K562 (cell line): ENCODE data around the gene DCP1B. TPM values are rescaled to one million over a fixed set of nuclear protein-coding genes. Genes with fewer than 3 reads are reported as not detected.

Experiments used
- ATAC-seq: fragments of 200-7000 bp; cut with Tn5 transposase; 3 replicates; pipeline ENCODE4 v1.9.1; 2020; ENCODE audit warnings: moderate library complexity
- BruUV-seq: library from RNA; stranded (reverse); fragments of 400-500 nt; replicated peaks from 2 replicates; lab custom pipeline; 2021; lab: Mats Ljungman, UMichigan
- CTCF ChIA-PET: fragments of 300-600 bp; formaldehyde crosslinking; extraction: SDS; loops from one replicate; lab custom pipeline; 2021; ENCODE audit warnings: low intra/inter-chr PET ratio; lab: Yijun Ruan, JAX
- POLR2A ChIA-PET: fragments of 300-600, 350-650 bp; sonication (Branson Sonifier 250); formaldehyde crosslinking; extraction: SDS; loops from one replicate; lab custom pipeline; 2021; ENCODE audit warnings: antibody characterized with exemption, inconsistent platforms; lab: Yijun Ruan, JAX
- DNase-seq, 4 experiments: peaks; one replicate each; pipeline versions ENCODE4 v3.0.0 to v3.0.0-alpha.2; 2011 to 2018; ENCODE audit warnings: low spot score in 3 of 4, mixed read lengths in 3 of 4; ENCODE audit errors: extremely low read depth in 1 of 4
- FAIRE-seq: peaks from 2 replicates; lab custom pipeline; 2011; peaks lifted over from hg19 to GRCh38; lab: Jason Lieb, UNC
- H2AFZ ChIP-seq: 2 replicates; pipeline ENCODE4 v1.6.0; 2011; ENCODE audit warnings: low read depth, low read length, control low read depth, inconsistent platforms
- H3K27ac ChIP-seq: fragments of 200-600 bp; 3 replicates; pipeline ENCODE4 v1.8.0; 2011; ENCODE audit warnings: low read depth, mild to moderate bottlenecking, control low read depth, inconsistent platforms, low read length, moderate library complexity, mixed read lengths; ENCODE audit errors: extremely low read depth
- H3K27me3 ChIP-seq, 2 experiments: fragments of 300-600 bp in 1 of 2; 2 replicates in 1 of 2; 3 replicates in 1 of 2; pipeline versions ENCODE4 v1.6.0 to v1.8.0; 2011; ENCODE audit warnings: inconsistent platforms in 2 of 2, low read length in 2 of 2, mild to moderate bottlenecking in 1 of 2, mixed read lengths in 1 of 2, moderate library complexity in 1 of 2; ENCODE audit not compliant: control insufficient read depth in 2 of 2, insufficient read depth in 2 of 2
- H3K36me3 ChIP-seq: fragments of 300-600 bp; 3 replicates; pipeline ENCODE4 v1.8.0; 2011; ENCODE audit warnings: mild to moderate bottlenecking, low read length, inconsistent platforms; ENCODE audit not compliant: control insufficient read depth, insufficient read depth
- H3K4me1 ChIP-seq, 2 experiments: fragments of 200-600 bp in 1 of 2; replicated peaks in 1 of 2; 2 replicates in 1 of 2; 3 replicates in 1 of 2; pipeline versions ENCODE4 v1.5.1 to v1.8.0; 2011; ENCODE audit warnings: inconsistent platforms in 2 of 2, low read length in 2 of 2, mild to moderate bottlenecking in 1 of 2, mixed read lengths in 1 of 2, moderate library complexity in 1 of 2; ENCODE audit not compliant: control insufficient read depth in 2 of 2, insufficient read depth in 2 of 2
- H3K4me2 ChIP-seq: 2 replicates; pipeline ENCODE4 v1.6.1; 2011; ENCODE audit warnings: low read length, control low read depth, inconsistent platforms, mixed read lengths; ENCODE audit not compliant: insufficient read depth
- H3K4me3 ChIP-seq: fragments of 200-600 bp; sonication (generic), shearing (Covaris generic); 2 replicates; pipeline ENCODE4 v1.5.1; 2016; ENCODE audit warnings: control low read depth, inconsistent platforms
- H3K79me2 ChIP-seq: fragments of 200-600 bp; 3 replicates; pipeline ENCODE4 v1.8.0; 2011; ENCODE audit warnings: low read length, inconsistent platforms; ENCODE audit not compliant: control insufficient read depth, insufficient read depth
- H3K9ac ChIP-seq, 2 experiments: 2 replicates each; pipeline versions ENCODE4 v1.6.0 to v1.6.1; 2011; ENCODE audit warnings: low read depth in 2 of 2, low read length in 2 of 2, control low read depth in 1 of 2, inconsistent platforms in 1 of 2, mild to moderate bottlenecking in 1 of 2, mixed read lengths in 1 of 2; ENCODE audit not compliant: insufficient read depth in 1 of 2
- H3K9me1 ChIP-seq: one replicate; pipeline ENCODE4 v1.6.0; 2011; ENCODE audit warnings: inconsistent platforms, mild to moderate bottlenecking, low read length, moderate library complexity; ENCODE audit not compliant: control insufficient read depth, insufficient read depth
- H3K9me3 ChIP-seq: replicated peaks from 2 replicates; pipeline ENCODE4 v1.5.1; 2011; ENCODE audit warnings: low read depth, low read length, inconsistent platforms; ENCODE audit not compliant: control insufficient read depth, insufficient read depth
- H4K20me1 ChIP-seq: replicated peaks from 2 replicates; pipeline ENCODE4 v1.6.1; 2011; ENCODE audit warnings: low read length, inconsistent platforms, mixed read lengths; ENCODE audit not compliant: control insufficient read depth, insufficient read depth
- PCBP1 ChIP-seq: fragments of 200-400 bp; formaldehyde crosslinking; IDR thresholded peaks from 2 replicates; pipeline ENCODE4 v1.6.1; 2018; ENCODE audit warnings: mild to moderate bottlenecking, low read depth, low read length; ENCODE audit not compliant: poor library complexity, severe bottlenecking
- PRMT5 ChIP-seq: sonication (generic); formaldehyde crosslinking; IDR thresholded peaks from 2 replicates; pipeline ENCODE4 v1.5.0; 2020; ENCODE audit warnings: missing genetic modification reagents
- SMARCC2 ChIP-seq: fragments of 450-650 bp; IDR thresholded peaks from 2 replicates; pipeline ENCODE4 v1.6.1; 2017; ENCODE audit warnings: antibody characterized with exemption, moderate library complexity, mild to moderate bottlenecking, low read depth
- XRCC4 ChIP-seq: IDR thresholded peaks from one replicate; pipeline ENCODE4 v1.6.1; 2011; ENCODE audit not compliant: insufficient read depth, insufficient read length; ENCODE audit errors: extremely low read depth
- ZNF24 ChIP-seq: fragments of 450-650 bp; IDR thresholded peaks from 2 replicates; pipeline ENCODE4 v1.6.1; 2016
- WGBS: fragments of 100-300 bp; shearing (Covaris generic); methylation state at CpG from one replicate; pipeline ENCODE4 v1.1.6; 2016; ENCODE audit warnings: low coverage, mixed read lengths; ENCODE audit not compliant: insufficient coverage; ENCODE audit errors: missing lambda C conversion rate; 5-methylcytosine and 5-hydroxymethylcytosine counted together
- in situ Hi-C: fragments of 300-500 bp; cut with MboI; formaldehyde crosslinking; loops from 4 replicates; pipeline ENCODE4 v1.15.0; 2018; ENCODE audit warnings: inconsistent platforms, mixed read lengths
- intact Hi-C: fragments of 100-400 bp; cut with micrococcal nuclease; formaldehyde crosslinking; loops from 2 replicates; pipeline ENCODE4 v1.14.2; 2022
- polyA plus RNA-seq, 8 experiments: library from polyadenylated mRNA; depleted of rRNA in 4 of 8; stranded (reverse) in 5 of 8; unstranded in 3 of 8; fragments of >200 nt; fragmentation: Nextera tagmentation in 2 of 8; fragmentation: Illumina TruSeq in 1 of 8; extraction: Ambion mirVana in 2 of 8; extraction: Trizol in 1 of 8; gene quantifications; 2 replicates each; pipeline versions ENCODE4 v1.2.1 to v1.2.3, GENCODE V29; 2011 to 2014; ENCODE audit warnings: inconsistent platforms in 1 of 8, missing spikeins in 1 of 8
- total RNA-seq, 7 experiments: library from RNA; depleted of rRNA in 6 of 7; stranded (reverse); fragments of >200 nt in 6 of 7; fragmentation: Illumina TruSeq in 2 of 7; extraction: Trizol in 2 of 7; gene quantifications; 2 replicates each; pipeline versions ENCODE4 v1.2.1 to v1.2.3, GENCODE V29; 2011 to 2021; ENCODE audit warnings: low replicate concordance in 1 of 7
- TF ChIP-seq, protein P1 (sequence below), 3 experiments: fragments of 200-800 bp in 1 of 3; fragments of 250-450 bp in 1 of 3; fragments of 450-650 bp in 1 of 3; sonication (Bioruptor Pico) in 1 of 3; sonication (Bioruptor generic) in 1 of 3; formaldehyde crosslinking in 1 of 3; IDR thresholded peaks; 2 replicates each; pipeline versions ENCODE4 v1.6.1 to v1.8.0; 2016 to 2022; ENCODE audit warnings: mild to moderate bottlenecking in 2 of 3, missing genetic modification characterization in 2 of 3, missing compliant biosample characterization in 1 of 3, moderate library complexity in 1 of 3
- TF ChIP-seq, protein P2 (sequence below): IDR thresholded peaks from 3 replicates; pipeline ENCODE4 v1.6.1; 2011; ENCODE audit warnings: borderline replicate concordance, mild to moderate bottlenecking, moderate library complexity; ENCODE audit not compliant: insufficient read length; ENCODE audit errors: extremely low read depth

DCP1B gene
- total and polyA plus RNA-seq, 9 of the 15 experiments (the other 6 are each of a cell fraction or from before 2014, with no cell fraction given) = 0.83 to 7.3 (median 3.4) TPM

DNA sequence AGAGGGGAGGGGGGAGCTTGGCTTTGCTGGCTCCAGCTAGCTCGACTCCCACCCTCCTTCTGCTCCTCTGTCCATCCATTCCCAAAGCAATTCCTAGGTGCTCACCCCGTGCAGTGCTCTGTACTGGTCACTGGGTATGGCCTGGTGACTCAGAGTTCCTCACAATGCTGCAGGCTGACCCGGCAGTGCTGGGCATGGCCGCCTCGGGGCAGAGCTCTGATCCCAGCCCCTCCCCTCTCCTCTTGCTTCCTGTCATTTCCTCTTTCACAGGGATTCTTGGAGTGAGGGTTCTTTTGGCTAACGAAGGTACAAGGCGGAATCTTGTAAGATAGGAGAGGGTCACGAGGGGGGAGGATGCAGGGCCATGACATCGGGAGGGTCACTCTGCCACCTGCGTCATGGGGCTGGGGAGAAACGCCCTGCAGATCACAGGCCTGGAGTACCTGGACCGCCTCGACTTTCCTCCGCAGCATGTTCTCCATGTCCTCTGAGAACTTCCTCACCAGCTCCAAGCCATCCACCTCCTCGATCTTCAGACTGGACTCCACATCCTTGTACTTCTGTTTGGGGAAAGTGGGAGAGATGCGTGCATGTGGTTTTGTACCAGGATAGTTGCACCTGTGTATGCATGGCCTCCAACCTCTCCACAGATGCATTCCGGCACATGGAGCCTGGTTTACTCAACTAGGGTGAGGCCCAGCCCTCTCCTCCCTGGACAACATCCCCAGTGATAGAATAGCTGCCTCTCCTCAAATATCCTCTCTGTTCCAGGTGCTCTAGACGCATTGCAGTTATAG is 91.5 kb downstream of the DCP1B start:
- H3K27me3 ChIP-seq = no peaks in the 10 kb centered on the region
- intact Hi-C loops = loop anchor here (10.0 kb wide), 1 partner anchor 98 kb away; no protein-coding TSS in a partner anchor
- no peaks in the 10 kb centered on the region for H3K9me3 ChIP-seq
- no peaks in the 10 kb centered on the region for H3K79me2 ChIP-seq
- POLR2A ChIA-PET = interaction anchor here (0.6 to 1.3 kb wide), 3 partner anchors 12 to 114 kb away, joined by 3 to 4 read pairs (median 3); no protein-coding TSS in a partner anchor
- CTCF ChIA-PET = no interaction called here
- H3K4me2 ChIP-seq = no peak overlapping the region
- H3K27ac ChIP-seq = no peak overlapping the region
- peaks cover 22 to 30% of the 10 kb centered on the region in 2 experiments; a peak in 4 of 5 replicates for H3K4me1 ChIP-seq
- H4K20me1 ChIP-seq = no peaks in the 10 kb centered on the region
- FAIRE-seq = no peak
- no peak for ATAC-seq
- TF ChIP-seq, protein P1, sequence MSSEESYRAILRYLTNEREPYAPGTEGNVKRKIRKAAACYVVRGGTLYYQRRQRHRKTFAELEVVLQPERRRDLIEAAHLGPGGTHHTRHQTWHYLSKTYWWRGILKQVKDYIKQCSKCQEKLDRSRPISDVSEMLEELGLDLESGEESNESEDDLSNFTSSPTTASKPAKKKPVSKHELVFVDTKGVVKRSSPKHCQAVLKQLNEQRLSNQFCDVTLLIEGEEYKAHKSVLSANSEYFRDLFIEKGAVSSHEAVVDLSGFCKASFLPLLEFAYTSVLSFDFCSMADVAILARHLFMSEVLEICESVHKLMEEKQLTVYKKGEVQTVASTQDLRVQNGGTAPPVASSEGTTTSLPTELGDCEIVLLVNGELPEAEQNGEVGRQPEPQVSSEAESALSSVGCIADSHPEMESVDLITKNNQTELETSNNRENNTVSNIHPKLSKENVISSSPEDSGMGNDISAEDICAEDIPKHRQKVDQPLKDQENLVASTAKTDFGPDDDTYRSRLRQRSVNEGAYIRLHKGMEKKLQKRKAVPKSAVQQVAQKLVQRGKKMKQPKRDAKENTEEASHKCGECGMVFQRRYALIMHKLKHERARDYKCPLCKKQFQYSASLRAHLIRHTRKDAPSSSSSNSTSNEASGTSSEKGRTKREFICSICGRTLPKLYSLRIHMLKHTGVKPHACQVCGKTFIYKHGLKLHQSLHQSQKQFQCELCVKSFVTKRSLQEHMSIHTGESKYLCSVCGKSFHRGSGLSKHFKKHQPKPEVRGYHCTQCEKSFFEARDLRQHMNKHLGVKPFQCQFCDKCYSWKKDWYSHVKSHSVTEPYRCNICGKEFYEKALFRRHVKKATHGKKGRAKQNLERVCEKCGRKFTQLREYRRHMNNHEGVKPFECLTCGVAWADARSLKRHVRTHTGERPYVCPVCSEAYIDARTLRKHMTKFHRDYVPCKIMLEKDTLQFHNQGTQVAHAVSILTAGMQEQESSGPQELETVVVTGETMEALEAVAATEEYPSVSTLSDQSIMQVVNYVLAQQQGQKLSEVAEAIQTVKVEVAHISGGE (CRISPR knock-in tag; IDR thresholded peaks at IDR 0.05) = no peak
- TF ChIP-seq PCBP1 (no peak), PRMT5 (CRISPR knock-in tag) (no peak), SMARCC2 (no peak), ZNF24 (no peak), XRCC4 (no peak)
- TF ChIP-seq, protein P2, sequence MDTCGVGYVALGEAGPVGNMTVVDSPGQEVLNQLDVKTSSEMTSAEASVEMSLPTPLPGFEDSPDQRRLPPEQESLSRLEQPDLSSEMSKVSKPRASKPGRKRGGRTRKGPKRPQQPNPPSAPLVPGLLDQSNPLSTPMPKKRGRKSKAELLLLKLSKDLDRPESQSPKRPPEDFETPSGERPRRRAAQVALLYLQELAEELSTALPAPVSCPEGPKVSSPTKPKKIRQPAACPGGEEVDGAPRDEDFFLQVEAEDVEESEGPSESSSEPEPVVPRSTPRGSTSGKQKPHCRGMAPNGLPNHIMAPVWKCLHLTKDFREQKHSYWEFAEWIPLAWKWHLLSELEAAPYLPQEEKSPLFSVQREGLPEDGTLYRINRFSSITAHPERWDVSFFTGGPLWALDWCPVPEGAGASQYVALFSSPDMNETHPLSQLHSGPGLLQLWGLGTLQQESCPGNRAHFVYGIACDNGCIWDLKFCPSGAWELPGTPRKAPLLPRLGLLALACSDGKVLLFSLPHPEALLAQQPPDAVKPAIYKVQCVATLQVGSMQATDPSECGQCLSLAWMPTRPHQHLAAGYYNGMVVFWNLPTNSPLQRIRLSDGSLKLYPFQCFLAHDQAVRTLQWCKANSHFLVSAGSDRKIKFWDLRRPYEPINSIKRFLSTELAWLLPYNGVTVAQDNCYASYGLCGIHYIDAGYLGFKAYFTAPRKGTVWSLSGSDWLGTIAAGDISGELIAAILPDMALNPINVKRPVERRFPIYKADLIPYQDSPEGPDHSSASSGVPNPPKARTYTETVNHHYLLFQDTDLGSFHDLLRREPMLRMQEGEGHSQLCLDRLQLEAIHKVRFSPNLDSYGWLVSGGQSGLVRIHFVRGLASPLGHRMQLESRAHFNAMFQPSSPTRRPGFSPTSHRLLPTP = no peak
- no peak overlapping the region for H2AFZ ChIP-seq
- 18% methylated on average over 9 of the region's 18 CpGs for WGBS
- H3K9ac ChIP-seq = no peak overlapping the region
- in situ Hi-C loops = no loop called here
- H3K9me1 ChIP-seq = no peaks in the 10 kb centered on the region
- no peak overlapping the region for H3K4me3 ChIP-seq
- BruUV-seq = no TSS peak
- H3K36me3 ChIP-seq = no peaks in the 10 kb centered on the region
- peak in 1 of 4 experiments; percentile 2 for DNase-seq
